NAMALWA (cell line): ENCODE measurements around the gene ANP32A.

Experiments
- DNase-seq: peaks from one replicate; pipeline ENCODE4 v3.0.0-alpha.2; 2015; ENCODE audit warnings: low spot score

Gene ANP32A

GRCh38 chr15:68819495-68820294 is 1.0 kb downstream of the ANP32A start:
- DNase-seq = peak; percentile 65

DNA sequence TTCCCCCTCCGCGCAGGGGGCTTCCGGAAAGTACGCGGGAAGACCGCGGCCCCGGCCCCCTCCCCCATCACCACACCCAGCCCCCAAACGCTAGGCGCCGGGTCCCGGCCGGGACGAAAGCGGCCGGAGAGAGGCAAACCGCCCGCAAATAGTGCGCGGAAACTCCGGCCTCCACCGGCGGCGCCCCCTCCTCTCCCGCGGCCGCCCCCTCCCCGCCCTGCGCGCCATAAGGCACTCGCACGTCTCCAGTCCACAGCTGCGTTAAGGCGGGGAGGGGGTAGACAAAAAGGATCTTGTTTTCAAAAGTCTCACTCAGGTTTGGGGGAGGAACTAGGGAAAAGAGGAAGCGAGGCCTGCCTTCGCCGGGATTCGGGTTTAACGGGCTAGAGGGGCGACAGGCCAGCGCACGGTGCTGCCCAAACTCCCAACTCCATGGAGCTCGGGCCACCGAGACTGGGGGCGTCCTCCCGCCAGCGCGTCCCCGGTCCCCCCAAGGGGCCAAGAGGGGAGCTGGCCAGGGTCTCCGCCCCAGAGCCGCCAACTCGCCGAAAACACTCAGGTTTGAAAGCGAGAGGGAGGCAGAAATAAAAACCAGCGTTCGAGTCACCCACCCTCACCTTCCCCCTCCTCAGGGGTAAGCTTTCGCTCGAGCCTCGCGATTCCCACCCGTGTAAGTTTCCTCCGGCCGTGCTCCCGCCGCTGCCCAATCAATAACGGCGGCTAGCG is 1.8 kb downstream of the ANP32A start:
- DNase-seq = peak; percentile 76

DNA sequence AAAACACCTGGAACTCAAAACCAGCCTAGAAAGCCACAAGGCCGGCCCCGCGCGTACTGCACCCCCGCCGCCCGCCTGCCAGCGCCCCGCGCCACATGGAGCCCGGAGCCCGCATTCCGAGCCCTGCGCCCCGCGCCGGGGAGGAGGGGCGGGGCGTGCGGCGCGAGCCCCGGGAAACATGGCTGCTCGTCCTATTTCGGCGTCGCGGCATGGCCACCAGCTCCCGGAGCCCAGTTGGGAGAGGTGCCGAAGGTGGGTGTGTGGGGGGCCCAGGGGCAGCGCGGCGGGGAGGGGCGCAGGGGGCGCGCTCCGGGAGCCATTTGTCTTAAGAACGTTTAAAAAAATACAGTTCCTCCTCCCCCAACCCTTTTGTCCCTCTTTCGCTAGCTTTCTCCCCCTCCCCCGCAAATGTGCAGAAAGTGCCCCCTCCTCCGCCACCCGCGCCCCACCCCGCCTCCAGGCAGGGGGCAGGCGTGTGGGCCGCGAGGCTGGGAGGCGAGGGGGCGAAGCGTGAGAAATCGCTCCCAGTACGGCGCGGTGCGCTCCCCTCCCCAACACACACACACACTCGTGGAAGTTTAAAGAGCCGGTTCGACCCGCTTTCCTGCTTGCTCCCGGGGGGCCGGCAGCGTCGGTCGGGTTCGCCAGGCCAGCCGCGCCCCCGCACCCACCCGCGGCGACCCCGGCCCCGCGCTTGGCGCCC is 2.5 kb downstream of the ANP32A start:
- DNase-seq = peak; percentile 82

- peak; percentile 82 for DNase-seq
Measured at GRCh38 chr15:68817304-68818065, 3.2 kb downstream of the ANP32A start.

DNA sequence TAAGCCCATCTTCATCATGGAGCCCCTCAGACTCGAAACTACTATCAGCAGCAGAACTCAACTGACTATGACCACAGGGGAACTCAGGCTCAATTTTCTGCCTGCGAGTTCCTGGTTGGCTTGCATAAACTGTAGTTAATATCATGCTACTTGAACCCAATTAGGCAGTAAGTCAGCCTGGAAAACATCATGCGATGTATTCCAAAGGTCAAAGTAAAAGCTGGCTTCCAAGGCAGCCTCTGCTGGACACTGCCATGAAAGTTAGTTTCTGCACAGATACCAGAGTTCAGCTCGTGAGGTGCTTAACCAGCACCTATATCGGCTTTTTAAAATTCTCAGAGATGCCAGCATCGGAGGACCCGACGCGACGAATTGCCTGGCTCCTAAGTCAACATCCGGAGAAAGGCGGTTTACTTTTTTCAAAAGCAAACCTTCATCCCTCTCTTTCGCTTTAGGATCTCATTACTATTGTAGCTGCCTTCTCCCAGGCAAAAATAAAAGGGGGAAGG is 3.8 kb downstream of the ANP32A start:
- DNase-seq = peak; percentile 40

- DNase-seq = no peak
Measured at GRCh38 chr15:68816158-68816557, 4.5 kb downstream of the ANP32A start.

GRCh38 chr15:68815598-68815997 is 5.1 kb downstream of the ANP32A start:
- DNase-seq = no peak

DNA sequence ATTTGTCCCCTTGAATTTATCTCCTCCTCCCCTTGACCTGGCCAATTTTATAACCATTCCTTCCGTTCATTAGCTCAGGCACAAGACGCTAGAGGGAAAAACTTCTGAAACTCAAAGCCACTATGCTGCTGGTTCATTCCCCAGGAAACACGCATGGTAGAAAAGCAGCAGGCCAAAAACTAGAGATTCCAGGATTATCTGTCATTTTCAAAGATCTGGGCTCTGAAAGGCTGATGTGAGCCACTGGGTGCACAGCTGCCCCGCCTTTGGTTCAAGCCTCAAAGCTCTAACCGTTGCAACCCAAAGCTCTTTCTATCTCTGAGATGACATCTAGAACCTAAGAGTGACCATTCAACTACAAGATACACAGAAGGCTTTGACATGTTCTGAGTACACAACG is 6.1 kb downstream of the ANP32A start:
- no peak for DNase-seq

- DNase-seq = no peak
Measured at GRCh38 chr15:68812597-68813431, 7.9 kb downstream of the ANP32A start.

DNA sequence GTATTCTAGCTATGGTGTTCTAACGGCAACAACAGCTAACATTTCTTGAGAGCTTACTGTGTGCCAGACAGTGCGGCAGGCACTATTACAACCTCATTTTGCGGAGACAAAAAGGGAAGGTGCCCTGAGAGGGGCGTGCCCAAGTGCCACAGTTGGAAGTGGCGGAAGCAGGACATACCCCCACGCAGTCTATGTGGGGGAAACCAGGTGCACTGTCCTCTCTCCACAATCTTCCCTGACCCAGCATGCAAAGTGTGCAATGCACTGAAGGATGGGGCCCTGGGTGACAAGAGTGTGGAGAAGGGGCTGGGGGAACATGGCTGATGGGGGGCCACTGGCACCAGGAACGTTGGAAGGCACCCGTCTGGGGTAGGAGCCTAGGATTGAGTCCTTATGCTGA is 8.6 kb downstream of the ANP32A start:
- no peak for DNase-seq

DNA sequence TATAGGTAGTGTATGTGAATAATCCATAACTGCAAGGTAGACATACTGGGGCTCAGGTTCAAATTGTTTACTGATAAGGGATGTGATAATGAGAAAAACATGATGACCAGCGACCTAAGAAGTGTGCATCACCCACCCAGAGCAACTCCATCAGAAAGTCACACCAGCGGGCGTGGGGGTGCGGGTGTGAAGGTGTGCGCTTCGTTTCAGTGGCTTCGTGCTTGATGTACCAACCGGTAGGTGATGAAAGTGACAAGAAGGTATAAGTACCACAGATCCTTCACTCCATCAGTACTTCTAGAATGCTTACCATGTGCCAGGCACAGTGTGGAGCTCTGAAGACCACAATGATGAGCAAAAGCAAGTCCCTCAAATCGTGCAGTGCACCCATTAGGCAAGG is 11.2 kb downstream of the ANP32A start:
- no peak for DNase-seq

- no peak for DNase-seq
Measured at GRCh38 chr15:68808770-68809169, 11.9 kb downstream of the ANP32A start.

- no peak for DNase-seq
Measured at GRCh38 chr15:68808091-68808490, 12.6 kb downstream of the ANP32A start.

- no peak for DNase-seq
Measured at GRCh38 chr15:68807249-68807648, 13.4 kb downstream of the ANP32A start.

DNA sequence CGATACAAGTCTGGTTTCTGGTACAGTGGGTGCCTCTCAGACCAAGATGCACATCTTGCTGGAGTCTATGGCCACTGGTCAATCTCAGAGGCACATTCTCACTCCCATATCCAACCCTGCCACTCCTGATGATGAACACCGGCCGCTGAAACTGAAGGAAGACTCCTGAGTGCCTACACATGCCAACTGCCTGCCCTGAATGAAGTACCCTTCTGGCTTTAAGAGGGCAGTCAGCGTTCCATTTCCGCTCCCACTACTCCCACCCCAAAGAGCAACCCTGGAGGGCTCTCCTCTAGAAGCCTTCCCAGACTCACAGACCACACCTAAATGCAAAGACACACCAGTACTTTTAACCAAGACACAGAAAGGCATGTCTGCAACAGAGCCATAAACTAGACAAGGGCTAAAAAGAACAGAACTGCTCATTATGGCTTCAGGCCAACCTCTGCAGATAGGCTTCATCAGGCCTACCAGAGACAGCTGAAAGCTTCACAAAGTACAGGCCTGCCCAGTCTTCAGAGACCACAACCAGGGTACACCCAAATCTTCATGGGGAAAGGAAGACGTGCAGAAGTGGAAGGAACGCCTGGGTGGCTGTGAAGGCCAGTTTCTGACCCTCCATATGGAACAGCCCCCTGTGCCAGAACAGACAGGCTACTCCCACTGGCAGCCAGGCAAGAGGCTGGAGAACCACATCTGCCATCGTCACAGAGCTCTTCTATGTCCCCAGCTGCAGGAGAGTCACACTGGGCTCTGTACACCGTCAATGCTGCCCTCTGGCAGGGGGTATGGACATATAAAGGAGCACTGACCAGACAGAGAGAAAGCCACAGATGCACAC is 14.3 kb downstream of the ANP32A start:
- no peak for DNase-seq

DNA sequence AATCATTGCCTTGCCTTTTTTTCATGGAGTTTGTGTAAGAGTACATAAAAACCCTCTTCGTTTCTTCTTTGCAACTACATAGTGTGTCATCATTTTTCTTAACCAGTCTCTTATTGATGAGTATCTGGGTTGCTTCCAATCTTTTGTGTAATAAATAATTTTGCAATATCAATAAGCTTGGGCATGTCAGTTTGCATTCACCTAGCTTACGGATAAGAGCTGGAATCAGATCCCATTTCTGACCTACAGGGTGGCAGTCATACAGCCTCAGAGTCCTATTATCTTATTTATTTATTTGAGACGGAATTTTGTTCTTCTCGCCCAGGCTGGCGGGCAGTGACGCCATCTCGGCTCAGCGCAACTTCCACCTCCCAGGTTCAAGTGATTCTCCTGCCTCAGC is 18.3 kb downstream of the ANP32A start:
- no peak for DNase-seq

- DNase-seq = no peak
Measured at GRCh38 chr15:68801572-68802148, 19.0 kb downstream of the ANP32A start.

- no peak for DNase-seq
Measured at GRCh38 chr15:68800875-68801274, 19.8 kb downstream of the ANP32A start.

DNA sequence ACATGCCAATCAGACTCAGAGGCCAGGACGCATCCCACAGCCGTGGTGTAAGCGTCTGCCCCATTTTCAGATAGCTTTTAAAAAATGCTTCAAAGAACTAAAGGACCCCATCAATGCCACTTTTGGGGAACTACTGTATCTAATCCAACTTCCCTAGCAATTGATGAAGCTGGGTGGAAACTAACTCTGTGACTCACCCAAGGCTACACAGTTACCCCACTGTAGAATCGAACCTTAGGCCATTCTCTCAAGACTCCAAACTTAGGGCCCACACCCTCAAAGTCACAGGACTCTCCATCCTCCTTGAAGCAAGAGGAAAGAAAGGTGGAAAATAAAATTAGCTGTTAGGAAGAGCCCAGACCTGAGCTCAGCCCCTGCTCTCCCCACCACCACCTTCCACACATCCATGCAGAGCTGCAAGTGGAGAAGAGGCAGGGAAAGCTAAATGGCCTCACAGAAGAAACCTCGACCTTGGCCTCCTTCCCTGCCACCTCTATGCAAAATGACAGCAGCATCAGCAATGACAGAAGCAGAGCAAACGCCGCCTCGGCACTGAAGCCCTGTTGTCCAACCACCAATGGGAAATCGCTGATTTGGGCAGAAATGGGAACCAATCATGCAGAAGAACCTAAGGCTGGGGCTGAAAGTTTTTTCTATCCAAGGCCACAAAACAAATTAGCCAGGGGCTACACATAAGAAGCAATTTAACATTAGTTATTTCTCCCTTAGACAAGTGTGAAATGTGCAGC is 22.2 kb downstream of the ANP32A start:
- no peak for DNase-seq
